Measurements from ENCODE around the gene NADK2.
"Not testable (repeated sequence)": the region's sequence is repeated elsewhere in the genome, so short reads cannot be mapped to it uniquely, and the experiment has no call there.

NADK2 gene, protein sequence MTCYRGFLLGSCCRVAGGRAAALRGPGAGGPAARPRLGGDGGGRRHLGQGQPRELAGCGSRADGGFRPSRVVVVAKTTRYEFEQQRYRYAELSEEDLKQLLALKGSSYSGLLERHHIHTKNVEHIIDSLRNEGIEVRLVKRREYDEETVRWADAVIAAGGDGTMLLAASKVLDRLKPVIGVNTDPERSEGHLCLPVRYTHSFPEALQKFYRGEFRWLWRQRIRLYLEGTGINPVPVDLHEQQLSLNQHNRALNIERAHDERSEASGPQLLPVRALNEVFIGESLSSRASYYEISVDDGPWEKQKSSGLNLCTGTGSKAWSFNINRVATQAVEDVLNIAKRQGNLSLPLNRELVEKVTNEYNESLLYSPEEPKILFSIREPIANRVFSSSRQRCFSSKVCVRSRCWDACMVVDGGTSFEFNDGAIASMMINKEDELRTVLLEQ

DNA sequence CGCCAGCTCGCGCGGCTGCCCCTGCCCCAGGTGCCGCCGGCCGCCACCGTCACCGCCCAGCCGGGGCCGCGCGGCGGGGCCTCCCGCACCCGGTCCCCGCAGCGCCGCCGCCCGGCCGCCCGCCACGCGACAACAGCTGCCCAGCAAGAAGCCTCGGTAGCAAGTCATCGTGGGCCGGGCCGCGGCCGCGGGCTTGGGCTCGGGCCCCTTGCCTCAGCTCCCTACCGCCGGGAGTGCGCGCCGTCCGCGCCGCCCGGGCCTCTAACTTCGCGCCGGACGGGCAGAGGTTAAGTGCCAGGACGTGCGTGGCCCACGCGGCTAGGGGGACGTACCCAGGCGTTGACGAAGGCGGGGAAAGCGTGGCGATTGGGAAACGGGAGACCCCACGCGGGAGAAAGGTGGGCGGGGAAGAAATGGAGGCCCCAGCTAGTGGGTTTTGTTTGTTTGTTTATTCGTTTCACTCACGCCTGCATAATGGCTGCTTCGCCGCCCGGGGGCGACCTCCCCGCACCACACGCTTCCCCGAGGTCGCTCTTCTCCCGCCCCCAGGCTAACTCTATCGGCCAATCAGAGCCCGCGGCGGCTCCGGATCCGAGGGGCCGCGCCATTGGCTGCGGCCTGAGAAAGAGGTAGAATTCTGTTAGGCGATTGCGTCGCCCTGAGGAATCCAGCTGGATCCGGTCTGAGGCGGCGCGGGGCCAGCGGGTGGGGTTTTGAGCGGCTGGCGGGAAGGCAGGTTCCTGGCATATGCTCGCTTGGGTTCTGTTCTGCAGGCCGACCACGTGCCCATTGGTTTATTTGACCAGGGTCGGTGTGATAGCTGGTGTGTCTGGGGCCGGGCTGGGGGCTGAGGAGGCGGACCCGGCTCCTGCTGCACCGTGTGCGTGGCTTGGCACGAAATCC lies at the start of gene NADK2:
Gene NADK2, minus strand, starts transcription at position 295 of the 903 bp plus-strand sequence. Its CDS starts 127 bp downstream, at position 168.
- DNase-seq, result peak; percentile 90

DNA sequence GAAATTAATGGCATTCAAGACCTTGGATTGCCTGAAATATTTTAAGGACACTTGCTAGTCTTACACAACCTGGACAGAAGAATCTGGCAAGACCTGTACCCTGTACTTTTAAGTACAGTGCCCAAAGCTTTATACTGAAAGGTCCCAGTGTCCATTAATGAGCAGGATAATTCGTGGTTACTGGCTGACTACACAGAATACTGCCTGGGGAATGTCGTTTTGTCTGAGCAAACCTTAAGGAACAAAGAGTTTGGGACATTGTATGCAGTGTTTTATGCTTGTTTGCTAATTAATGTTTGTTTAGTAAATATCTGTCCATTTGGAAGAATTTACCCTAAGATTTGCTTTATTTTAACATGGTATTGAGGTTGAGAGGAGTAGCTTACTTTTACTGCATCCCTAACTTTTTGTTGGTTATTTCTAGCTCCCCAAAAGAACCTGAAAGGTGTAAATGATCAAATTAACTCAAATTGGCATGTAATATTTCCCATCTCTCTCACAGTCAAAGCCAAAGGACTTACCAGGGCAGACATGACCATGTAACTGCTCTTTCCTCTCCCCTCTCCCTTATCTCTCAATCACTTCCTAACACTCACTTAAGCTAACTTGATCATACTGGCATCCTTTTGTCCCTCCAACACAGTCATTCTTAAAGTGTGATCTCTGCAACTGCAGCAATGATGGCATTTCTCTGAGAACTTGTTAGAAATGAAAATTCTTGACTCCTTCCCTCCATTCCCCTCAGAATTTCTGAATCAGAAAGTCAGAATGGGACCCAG lies 44.3 kb upstream of the NADK2 start:
- no peak for DNase-seq

DNA sequence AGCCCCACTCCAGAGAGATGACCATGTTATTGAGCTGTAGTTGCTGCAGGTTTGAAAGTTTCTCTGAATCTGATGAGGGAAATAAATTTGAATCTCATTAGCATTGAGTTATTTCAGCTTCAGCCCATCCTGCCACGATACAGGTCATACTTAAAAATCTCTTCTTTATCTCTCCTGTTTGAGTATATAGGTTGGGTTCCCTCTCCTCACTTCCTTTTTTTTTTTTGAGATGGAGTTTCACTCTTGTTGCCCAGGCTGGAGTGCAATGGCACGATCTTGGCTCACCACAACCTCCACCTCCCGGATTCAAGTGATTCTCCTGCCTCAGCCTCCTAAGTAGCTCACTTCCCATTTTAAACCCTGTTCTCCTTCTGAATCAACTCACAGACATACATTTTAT lies 42.0 kb upstream of the NADK2 start:
- not testable (repeated sequence) for DNase-seq

DNA sequence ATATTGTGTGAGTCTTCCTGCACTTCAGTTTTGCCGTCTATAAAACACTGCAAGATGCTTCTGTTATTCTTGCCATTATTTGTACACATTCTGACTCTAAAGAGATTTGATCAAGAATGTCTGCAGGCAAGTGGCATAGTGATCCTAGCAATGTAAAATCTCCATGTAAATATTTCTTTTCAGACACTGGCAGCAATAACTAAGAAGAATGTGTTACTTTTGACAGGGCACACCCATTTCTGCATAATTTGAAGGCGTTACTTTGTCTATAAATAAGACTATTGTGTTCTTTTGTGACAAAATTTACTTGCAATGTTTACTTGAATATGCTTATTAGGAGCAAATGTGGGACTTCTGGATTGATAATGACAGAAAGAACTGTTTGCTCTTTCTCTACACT lies 39.9 kb upstream of the NADK2 start:
- no peak for DNase-seq

DNA sequence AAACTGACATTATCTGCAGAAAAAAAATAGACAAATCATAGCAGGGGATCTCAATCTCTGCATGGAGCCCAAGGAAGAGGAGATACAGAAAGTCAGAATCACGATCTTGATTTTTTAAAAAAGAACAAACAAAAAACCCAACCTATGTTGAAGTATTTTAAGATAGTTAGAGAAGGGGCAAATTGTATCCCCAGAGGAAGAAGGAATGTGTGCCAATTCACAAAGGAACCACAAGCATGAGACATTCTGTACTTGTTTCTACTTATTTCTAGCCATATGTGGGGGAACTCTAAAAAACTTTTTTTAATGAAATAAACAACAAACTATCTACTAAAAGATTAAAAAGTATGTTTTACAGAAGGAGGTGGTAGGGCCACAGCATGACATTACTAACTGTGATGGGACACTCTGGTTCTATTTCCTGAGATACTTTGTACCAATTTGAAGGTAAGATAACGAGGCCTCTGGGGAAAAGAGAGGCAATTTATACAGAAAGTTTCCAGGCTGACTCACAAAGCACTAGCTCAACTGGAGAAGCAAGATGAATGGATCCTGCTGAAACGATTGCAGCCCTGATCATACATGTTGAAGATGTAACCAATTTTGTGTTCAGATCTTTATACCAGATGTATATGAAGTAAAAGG lies 37.5 kb upstream of the NADK2 start:
- DNase-seq, result no peak

DNA sequence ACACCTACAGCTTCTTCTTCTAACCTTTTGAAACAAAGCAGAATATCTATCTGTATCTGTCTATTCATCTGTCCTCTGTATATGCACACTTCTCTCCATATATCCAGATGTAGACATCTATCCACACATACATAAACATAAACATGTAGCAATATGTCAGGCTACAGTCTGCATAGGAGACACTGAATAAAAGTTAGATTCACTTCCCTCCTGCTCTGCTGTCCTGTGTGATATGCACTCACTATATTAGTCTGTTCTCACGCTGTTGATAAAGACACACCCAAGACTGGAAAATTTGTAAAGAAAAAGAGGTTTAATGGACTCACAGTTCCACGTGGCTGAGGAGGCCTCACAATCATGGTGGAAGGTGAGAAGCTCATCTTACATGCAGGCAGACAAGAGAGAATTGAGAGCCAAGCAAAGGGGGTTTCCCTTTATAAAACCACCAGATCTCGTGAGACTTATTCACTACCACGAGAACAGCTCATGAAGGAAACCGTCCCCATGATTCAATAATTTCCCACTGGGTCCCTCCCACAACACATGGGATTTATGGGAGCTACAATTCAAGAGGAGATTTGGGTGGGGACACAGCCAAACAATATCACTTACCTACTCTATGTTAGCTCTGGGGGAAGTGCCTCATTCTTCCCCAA lies 35.9 kb upstream of the NADK2 start:
- no peak for DNase-seq

DNA sequence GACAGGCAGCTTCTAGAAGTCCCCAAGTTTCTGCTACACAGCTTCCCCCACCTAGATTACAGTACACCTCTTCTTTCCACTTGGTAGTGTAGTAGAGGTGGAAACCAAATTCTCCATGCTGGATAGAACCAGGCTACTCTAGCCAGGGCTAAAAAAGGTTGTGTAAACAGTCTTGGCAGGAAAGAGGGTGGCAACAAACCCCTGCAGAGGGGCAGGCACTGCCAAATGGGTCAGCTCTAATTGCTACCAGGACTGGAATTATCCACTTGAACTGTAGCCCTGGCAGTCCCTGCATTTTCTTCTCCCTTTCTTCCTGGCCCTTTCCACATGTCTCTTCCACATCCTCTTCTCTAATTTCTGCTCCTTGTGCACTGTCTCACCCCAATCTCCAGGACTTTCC lies 35.1 kb upstream of the NADK2 start:
- no peak for DNase-seq

DNA sequence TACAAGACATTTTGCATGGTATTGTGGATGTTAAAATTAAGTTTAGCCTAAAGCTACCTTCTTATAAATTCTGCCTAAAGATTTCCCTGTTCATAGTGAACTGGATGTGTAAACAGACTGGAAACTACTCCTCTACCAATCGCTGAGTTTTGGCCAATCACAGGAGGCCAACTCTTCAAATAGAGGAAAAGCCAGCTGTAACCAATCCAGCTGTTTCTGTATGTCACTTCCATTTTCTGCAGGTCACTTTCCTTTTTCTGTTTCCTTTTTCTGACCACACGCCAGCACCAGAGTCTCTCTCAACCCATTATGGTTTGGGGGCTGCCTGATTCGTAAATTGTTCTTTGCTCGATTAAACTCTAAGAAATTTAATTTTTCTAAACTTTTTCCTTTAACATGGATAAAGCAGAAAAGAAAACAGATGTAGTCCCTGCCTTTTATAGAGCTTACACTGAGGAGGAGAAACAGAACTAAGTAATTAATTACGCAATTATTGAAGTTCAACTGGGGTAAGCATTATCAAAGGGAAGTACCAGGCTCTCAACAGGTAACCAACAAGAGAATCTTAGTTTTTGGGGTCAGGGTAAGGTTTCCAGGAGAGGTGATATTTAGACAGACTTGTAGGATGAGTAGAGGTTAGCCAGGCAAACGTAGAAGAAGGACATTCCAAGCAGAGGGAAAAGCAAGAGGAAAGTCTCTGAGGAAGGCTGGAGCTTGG lies 32.2 kb upstream of the NADK2 start:
- no peak for DNase-seq

DNA sequence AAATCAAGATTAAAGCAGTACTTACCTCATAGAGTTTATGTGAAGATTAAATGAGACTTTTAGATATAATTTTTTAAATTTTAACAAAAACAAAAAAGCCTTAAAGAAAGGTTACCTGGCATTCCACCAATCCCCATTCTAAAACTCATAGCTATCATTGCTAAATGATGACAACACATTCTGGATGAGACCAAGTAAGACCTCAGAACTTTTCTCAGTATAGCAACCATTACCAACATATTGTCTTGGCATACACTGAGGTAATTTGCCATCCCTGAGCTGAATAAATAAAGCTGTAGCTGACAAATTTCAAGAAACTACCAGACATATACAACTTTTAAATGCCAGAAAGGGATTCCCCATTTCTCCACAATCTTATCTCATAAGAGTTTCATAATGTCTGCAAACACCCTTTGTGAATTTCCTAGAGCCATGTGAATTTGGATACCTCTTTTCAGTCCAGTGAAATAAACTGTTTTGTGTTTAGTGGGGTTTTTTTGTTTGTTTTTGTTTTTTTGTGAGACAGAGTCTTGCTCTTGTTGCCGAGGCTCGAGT lies 30.5 kb upstream of the NADK2 start:
- no peak for DNase-seq

DNA sequence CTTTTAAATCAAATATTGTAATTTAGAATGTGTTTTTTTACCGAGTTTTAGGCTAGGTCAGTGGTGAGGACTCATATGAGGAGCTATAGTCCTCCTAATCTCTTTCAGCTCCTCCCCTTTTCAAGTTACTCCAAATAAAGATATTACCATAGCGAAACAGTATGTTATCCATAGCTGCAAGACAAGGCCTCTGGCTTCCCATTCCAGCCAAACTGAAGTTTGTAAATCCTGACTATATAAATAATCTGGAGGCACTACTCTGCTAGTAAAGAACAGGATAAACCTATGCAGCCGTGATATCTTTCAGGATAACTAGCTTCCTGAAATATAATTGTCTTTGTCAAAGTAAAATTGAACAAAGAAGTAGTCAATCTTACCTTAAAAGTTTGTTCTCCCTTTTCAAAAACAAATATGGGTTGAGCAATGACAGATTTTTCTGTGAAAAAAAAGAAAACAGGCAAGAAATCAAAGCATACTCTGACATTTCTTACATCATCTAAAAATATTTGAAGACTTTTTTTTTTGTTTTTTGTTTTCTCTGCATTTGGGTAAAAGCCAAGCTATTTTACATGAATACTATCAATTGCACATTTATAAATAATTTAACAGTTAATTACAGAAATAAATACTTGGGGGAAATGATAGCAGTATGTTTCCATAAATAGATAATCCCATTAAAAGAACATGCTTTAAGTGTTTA lies 29.3 kb upstream of the NADK2 start:
- no peak for DNase-seq

DNA sequence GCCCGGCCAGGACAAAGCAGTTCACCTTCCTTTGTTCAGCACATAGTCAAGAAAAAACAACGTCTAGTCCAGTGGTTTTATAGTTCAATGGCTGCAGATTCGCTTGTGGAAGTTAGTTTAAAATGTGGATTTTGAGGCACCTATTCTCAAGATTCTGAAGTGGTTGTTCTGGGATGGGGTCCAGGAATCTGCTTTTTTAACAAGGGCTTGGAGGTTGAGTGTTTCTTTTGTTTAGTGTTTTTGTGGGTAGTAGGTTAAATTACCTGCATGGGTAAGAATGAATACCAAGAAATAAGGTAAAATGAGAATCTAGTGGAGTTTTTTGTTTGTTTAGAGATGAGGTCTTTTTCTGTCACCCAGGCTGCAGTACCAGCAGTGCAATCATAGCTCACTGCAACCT lies 28.4 kb upstream of the NADK2 start:
- DNase-seq, result no peak

DNA sequence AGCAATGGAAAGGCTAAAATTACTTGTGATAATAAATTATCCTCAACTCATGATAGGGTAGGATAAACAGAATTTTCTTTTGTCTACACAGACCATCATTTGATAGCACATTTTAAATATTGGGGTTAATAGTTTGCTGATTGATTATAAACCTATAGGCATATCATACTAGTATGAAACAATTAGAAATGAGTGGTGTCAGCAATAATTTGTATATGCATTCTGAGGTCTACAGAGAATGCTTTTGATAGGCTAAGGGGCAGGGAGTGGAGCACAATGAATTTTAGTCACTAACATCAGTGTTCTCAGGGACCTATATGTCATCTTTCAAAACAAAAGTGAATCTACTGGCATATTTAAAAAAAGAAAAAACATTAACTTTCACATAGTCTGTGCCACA lies 27.8 kb upstream of the NADK2 start:
- DNase-seq, result no peak

DNA sequence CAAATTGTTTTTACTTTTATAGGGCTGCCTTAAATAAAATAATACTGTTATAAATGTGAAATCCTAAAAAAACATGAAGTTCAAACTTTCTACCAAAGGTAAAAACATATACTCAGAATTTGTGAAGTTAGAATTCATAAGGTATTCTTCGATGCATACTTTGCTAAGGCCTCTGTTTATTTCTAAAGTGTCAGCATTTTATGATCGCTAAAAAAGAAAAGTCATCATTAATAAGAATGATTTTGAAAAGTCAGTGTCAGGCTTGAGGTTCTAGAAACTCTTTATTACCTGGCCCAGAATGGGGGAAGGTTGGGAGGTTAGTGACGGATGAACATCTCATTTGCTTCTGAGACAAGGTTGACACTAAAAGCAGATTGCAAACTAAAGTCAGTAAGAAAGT lies 26.2 kb upstream of the NADK2 start:
- no peak for DNase-seq

DNA sequence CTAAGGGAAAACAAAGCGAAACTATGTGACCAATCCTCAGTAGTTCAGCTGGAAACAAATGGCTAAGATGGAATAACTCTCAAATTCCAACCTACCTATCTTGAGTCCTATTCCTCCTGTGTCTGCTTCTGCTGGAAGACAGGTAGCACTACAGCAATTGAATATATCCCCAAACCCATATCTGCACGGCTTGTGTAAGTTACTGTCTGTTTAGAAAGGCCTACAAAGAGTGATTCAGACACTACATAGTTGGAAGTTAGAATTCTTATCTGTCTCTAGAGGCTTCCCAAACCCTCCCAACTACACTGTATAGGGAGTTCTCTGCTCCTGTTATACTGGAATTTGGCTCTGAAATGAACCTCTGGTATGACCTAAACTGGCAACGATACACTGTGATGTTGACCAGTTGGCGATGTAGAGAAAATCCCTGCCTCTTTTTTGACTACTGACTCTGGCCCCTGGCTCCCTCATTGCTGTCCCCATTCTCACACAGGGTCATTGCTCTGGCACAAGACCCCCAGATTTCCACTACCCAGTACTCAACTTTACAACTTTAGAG lies 22.6 kb upstream of the NADK2 start:
- no peak for DNase-seq

DNA sequence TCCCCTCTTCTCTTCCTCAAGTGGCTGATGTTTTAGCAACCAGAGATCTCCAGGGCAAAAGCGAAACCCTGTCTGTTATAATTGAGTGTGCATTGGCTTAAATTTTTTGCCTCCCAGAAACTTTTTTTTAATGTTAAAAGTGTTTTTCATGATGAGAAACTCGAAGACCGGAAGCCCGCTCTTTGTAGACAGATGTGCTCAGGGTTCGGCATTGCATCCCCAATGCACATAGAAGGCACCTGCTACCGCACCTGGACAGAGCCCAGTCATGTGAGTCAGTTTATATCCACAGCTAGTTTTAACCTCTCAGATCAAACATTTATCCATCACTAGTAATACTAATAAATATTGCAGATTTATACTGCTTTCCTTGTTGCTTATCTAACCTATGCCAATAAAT lies 19.5 kb upstream of the NADK2 start:
- DNase-seq, result no peak

DNA sequence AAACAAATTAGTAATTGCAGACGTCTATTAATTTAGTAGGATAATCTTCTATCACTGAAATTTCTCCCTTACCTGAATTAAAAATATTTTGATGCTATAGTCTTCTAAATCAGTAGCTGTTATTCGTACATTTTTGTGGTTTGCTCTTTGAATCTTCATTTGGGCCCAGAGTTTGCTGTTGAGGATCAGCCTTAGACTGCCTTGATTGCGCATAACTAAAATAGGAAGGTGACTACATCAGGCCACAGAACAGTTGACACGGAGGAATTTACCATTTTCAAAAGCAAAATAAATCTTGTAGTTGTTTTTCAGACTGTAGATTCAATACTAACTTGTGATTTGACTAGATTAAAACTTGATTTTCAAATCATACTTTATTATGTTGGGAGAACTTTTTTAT lies 11.8 kb upstream of the NADK2 start:
- no peak for DNase-seq

DNA sequence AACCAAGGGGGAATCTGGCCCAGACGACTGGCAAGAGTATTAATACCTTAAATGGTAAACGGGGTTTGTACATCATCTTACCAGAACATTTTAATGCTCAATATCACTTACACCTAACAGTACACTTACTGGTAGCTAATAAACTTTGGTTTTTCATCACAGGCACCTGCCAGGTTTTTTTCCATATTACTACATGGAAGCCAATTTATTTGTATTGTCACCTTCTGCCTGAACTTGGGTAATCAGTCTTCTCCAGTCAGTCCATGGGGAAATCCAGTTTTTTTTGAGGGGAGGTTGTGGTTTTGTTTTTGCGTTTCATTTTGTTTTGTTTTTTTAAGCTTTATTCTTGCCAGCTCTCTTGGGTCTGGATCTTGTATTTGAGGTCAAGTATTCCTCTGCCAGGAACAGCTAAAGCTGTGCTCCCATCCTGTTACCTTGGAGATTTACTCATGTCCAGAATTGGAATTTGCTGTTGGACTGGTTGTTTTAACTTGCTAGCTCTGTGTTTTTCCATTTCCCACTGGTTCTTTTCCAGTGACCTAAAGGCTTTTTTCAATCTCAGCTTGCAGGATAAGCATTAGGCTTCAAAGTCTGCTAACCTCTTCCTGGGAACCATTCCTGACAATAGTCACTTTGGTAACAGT lies 11.1 kb upstream of the NADK2 start:
- DNase-seq, result no peak

DNA sequence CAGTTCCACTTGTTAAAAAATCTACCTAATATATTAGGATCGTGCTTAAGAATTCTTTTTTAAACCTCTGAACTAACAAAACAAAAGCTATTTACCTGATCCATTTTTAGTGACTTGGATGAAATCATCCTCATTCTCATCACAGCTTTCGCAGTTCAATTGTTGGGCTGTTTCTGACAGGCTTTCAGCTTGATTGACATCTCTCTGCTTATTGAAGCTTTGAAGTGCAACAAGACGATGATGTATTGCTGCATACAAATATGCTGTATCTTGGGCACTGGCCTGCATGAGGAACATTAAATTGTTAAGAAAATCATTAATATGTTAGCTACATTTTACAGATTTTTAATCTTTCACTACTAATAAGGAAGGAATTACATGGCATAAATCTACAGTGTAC lies 9.5 kb upstream of the NADK2 start:
- no peak for DNase-seq

DNA sequence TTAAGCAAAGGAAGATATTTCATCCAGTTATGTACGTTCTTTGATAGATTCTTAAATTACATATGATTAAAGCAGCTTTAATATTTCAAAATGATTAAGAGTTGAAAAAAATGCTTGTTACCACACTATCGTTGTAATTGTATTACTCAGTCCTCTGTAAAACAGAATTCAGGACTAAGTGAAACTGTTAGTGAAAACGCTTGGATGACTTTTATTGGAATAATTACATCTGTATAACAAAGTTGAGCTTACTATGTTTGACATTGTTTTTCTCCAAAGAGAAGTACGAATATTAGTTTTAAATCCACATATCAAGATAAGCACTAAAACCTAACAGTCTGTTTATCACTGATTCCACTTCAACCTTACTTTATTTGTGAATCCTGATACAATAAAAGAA lies 8.7 kb upstream of the NADK2 start:
- DNase-seq, result no peak
